ENCODE measurements around the gene MED14.

MED14 gene

GRCh38 chrX:40729598-40730584 is 5.5 kb downstream of the MED14 start:
- no peak for DNase-seq (ENCODE audit: extremely low read depth in 1 of 2, low read depth in 1 of 2)

- no peak for DNase-seq (ENCODE audit: extremely low read depth in 1 of 2, low read depth in 1 of 2)
Measured at GRCh38 chrX:40727581-40728252, 7.6 kb downstream of the MED14 start.

GRCh38 chrX:40727093-40727492 is 8.2 kb downstream of the MED14 start:
- no peak for DNase-seq (ENCODE audit: extremely low read depth in 1 of 2, low read depth in 1 of 2)

GRCh38 chrX:40722930-40723329 is 12.4 kb downstream of the MED14 start:
- no peak for DNase-seq (ENCODE audit: extremely low read depth in 1 of 2, low read depth in 1 of 2)

GRCh38 chrX:40721489-40722106 is 13.7 kb downstream of the MED14 start:
- no peak for DNase-seq (ENCODE audit: extremely low read depth in 1 of 2, low read depth in 1 of 2)

- no peak for DNase-seq (ENCODE audit: extremely low read depth in 1 of 2, low read depth in 1 of 2)
Measured at GRCh38 chrX:40720792-40721191, 14.6 kb downstream of the MED14 start.

GRCh38 chrX:40720339-40720738 is 15.0 kb downstream of the MED14 start:
- DNase-seq (ENCODE audit: extremely low read depth in 1 of 2, low read depth in 1 of 2) = no peak

GRCh38 chrX:40719731-40720130 is 15.6 kb downstream of the MED14 start:
- DNase-seq (ENCODE audit: extremely low read depth in 1 of 2, low read depth in 1 of 2) = no peak

GRCh38 chrX:40719218-40719617 is 16.1 kb downstream of the MED14 start:
- no peak for DNase-seq (ENCODE audit: extremely low read depth in 1 of 2, low read depth in 1 of 2)

- no peak for DNase-seq (ENCODE audit: extremely low read depth in 1 of 2, low read depth in 1 of 2)
Measured at GRCh38 chrX:40709395-40709794, 25.9 kb downstream of the MED14 start.

- DNase-seq (ENCODE audit: extremely low read depth in 1 of 2, low read depth in 1 of 2) = no peak
Measured at GRCh38 chrX:40705658-40706312, 29.6 kb downstream of the MED14 start.

GRCh38 chrX:40700640-40701342 is 34.6 kb downstream of the MED14 start:
- DNase-seq (ENCODE audit: extremely low read depth in 1 of 2, low read depth in 1 of 2) = no peak

GRCh38 chrX:40698851-40699250 is 36.5 kb downstream of the MED14 start:
- DNase-seq (ENCODE audit: extremely low read depth in 1 of 2, low read depth in 1 of 2) = no peak

GRCh38 chrX:40694802-40695201 is 40.5 kb downstream of the MED14 start:
- no peak for DNase-seq (ENCODE audit: extremely low read depth in 1 of 2, low read depth in 1 of 2)

GRCh38 chrX:40688929-40689328 is 46.4 kb downstream of the MED14 start:
- no peak for DNase-seq (ENCODE audit: extremely low read depth in 1 of 2, low read depth in 1 of 2)

- DNase-seq (ENCODE audit: extremely low read depth in 1 of 2, low read depth in 1 of 2) = no peak
Measured at GRCh38 chrX:40687169-40687568, 48.2 kb downstream of the MED14 start.

GRCh38 chrX:40685362-40685918 is 49.9 kb downstream of the MED14 start:
- no peak for DNase-seq (ENCODE audit: extremely low read depth in 1 of 2, low read depth in 1 of 2)

GRCh38 chrX:40684092-40684491 is 51.2 kb downstream of the MED14 start:
- no peak for DNase-seq (ENCODE audit: extremely low read depth in 1 of 2, low read depth in 1 of 2)

- no peak for DNase-seq (ENCODE audit: extremely low read depth in 1 of 2, low read depth in 1 of 2)
Measured at GRCh38 chrX:40683245-40683644, 52.1 kb downstream of the MED14 start.

- DNase-seq (ENCODE audit: extremely low read depth in 1 of 2, low read depth in 1 of 2) = no peak
Measured at GRCh38 chrX:40671126-40671525, 64.2 kb downstream of the MED14 start.

All from activated CD8-positive, alpha-beta memory T cell treated with anti-CD3 and anti-CD28 coated beads for 1 hour (primary cell).